Measurements from ENCODE around the gene STK11.
A peak's percentile ranks its signal among the peaks of the same experiment; 100 is the strongest.

DNA sequence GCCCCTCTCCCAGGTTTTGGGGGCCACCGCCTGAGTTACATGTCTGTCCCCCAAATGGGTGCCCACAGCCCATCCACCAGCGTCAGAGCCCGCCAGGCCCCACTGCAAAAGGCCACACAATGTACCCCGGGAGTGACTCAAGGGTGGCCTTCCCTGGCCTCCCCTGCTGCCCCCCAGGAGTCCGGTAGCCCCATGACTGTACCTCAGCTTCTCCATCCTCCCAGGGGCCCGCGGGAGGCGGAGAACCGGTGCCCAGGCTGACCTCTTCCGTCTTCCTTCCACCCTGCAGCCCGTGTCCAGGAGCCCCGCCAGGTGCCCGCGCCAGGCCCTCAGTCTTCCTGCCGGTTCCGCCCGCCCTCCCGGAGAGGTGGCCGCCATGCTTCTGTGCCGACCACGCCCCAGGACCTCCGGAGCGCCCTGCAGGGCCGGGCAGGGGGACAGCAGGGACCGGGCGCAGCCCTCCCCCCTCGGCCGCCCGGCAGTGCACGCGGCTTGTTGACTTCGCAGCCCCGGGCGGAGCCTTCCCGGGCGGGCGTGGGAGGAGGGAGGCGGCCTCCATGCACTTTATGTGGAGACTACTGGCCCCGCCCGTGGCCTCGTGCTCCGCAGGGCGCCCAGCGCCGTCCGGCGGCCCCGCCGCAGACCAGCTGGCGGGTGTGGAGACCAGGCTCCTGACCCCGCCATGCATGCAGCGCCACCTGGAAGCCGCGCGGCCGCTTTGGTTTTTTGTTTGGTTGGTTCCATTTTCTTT lies 21.9 kb downstream of the STK11 start:
- TF ChIP-seq, protein P1, sequence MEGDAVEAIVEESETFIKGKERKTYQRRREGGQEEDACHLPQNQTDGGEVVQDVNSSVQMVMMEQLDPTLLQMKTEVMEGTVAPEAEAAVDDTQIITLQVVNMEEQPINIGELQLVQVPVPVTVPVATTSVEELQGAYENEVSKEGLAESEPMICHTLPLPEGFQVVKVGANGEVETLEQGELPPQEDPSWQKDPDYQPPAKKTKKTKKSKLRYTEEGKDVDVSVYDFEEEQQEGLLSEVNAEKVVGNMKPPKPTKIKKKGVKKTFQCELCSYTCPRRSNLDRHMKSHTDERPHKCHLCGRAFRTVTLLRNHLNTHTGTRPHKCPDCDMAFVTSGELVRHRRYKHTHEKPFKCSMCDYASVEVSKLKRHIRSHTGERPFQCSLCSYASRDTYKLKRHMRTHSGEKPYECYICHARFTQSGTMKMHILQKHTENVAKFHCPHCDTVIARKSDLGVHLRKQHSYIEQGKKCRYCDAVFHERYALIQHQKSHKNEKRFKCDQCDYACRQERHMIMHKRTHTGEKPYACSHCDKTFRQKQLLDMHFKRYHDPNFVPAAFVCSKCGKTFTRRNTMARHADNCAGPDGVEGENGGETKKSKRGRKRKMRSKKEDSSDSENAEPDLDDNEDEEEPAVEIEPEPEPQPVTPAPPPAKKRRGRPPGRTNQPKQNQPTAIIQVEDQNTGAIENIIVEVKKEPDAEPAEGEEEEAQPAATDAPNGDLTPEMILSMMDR (conservative IDR thresholded peaks at IDR 0.05; ENCODE audit: low read depth, low read length): no peak
- TF ChIP-seq, protein P2, sequence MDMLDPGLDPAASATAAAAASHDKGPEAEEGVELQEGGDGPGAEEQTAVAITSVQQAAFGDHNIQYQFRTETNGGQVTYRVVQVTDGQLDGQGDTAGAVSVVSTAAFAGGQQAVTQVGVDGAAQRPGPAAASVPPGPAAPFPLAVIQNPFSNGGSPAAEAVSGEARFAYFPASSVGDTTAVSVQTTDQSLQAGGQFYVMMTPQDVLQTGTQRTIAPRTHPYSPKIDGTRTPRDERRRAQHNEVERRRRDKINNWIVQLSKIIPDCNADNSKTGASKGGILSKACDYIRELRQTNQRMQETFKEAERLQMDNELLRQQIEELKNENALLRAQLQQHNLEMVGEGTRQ (IDR thresholded peaks at IDR 0.05; ENCODE audit: low read depth, low read length): no peak
- TF ChIP-seq CHD1 (IDR thresholded peaks at IDR 0.05; ENCODE audit: low read depth, low read length) (no peak), BHLHE40 (IDR thresholded peaks at IDR 0.05; ENCODE audit: low read depth, low read length) (no peak), MAFK (IDR thresholded peaks at IDR 0.05; ENCODE audit: low read depth, low read length) (no peak), ELK1 (IDR thresholded peaks at IDR 0.05; ENCODE audit: borderline replicate concordance, low read depth, low read length) (no peak), RCOR1 (IDR thresholded peaks at IDR 0.05; ENCODE audit: insufficient replicate concordance, low read length) (no peak), POLR2A (IDR thresholded peaks at IDR 0.05; ENCODE audit: low read depth, low read length) (peak; percentile 28; the same call in 1 of the 2 replicates), MXI1 (IDR thresholded peaks at IDR 0.05; ENCODE audit: borderline replicate concordance, low read depth, low read length) (no peak), NFE2L2 (IDR thresholded peaks at IDR 0.05; ENCODE audit: low read depth, low read length) (no peak), RFX5 (IDR thresholded peaks at IDR 0.05; ENCODE audit: low read depth, low read length) (no peak), SMC3 (IDR thresholded peaks at IDR 0.05; ENCODE audit: low read depth, low read length) (no peak), FOS (IDR thresholded peaks at IDR 0.05; ENCODE audit: low read depth, low read length) (no peak), MAZ (IDR thresholded peaks at IDR 0.05; ENCODE audit: borderline replicate concordance, low read depth, low read length) (no peak)

Data from IMR-90 (cell line).